Neuron (in vitro differentiated cells): Measurements from ENCODE around the gene H2AZ2.

Experiments used
- H2AFZ ChIP-seq: one replicate; pipeline ENCODE4 v1.6.1; 2013; ENCODE audit warnings: low read depth, mild to moderate bottlenecking, inconsistent platforms, low read length, moderate library complexity
- H3K27me3 ChIP-seq: one replicate; pipeline ENCODE4 v1.6.1; 2013; ENCODE audit warnings: low read length; ENCODE audit not compliant: insufficient read depth
- H3K36me3 ChIP-seq: one replicate; pipeline ENCODE4 v1.6.1; 2013; ENCODE audit warnings: low read length; ENCODE audit not compliant: insufficient read depth
- H3K4me1 ChIP-seq: one replicate; pipeline ENCODE4 v1.6.1; 2013; ENCODE audit warnings: low read length; ENCODE audit not compliant: insufficient read depth
- H3K4me3 ChIP-seq: 2 replicates; pipeline ENCODE4 v1.5.1; 2013; ENCODE audit warnings: mild to moderate bottlenecking, low read length, moderate library complexity
- H3K9me3 ChIP-seq: one replicate; pipeline ENCODE4 v1.6.1; 2013; ENCODE audit warnings: low read length

H2AZ2 gene

DNA sequence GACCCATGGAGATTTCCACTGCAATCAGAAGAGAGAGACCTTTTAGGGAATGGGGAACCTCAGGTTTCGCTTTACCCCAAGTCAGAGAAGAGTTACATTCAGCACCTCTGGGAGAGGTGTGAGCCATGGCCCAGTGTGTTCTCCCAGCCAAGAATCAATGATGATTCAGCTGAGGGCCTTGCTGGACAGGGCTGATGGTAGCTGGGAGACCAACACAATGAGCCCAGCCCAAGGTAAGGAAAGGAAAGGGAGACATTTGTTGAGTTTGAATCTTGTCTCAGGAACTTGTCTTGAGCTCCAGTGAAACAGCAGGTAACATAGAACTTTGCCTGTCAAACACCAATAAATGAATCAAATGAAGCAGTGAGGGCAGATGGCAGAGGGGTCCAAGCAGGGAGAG is 65.4 kb downstream of the H2AZ2 start:
- H3K36me3 ChIP-seq = no peaks in the 10 kb centered on the region
- no peaks in the 10 kb centered on the region for H3K4me1 ChIP-seq
- no peak overlapping the region for H3K4me3 ChIP-seq
- H2AFZ ChIP-seq = no peak overlapping the region
- H3K27me3 ChIP-seq = no peaks in the 10 kb centered on the region
- H3K9me3 ChIP-seq = peaks cover 2% of the 10 kb centered on the region
